Activated naive CD4-positive, alpha-beta T cell treated with anti-CD3 and anti-CD28 coated beads for 36 hours (primary cell): ENCODE data around the gene MAMDC2. TPM values are rescaled to one million over a fixed set of nuclear protein-coding genes. Genes with fewer than 3 reads are reported as not detected.

Experiments used
- CTCF ChIA-PET: fragments of 350-600 bp; sonication (Branson Sonifier 250); formaldehyde crosslinking; loops from one replicate; lab custom pipeline; 2021; ENCODE audit warnings: antibody characterized with exemption; lab: Charles Lee
- DNase-seq: peaks from one replicate; pipeline ENCODE4 v3.0.0-alpha.2; 2020
- H3K27ac Mint-ChIP-seq: one replicate; pipeline ENCODE4 v1.8.0; 2021; ENCODE audit warnings: mild to moderate bottlenecking, mixed read lengths
- H3K27me3 Mint-ChIP-seq: one replicate; pipeline ENCODE4 v1.8.0; 2021; ENCODE audit warnings: low read depth, mixed read lengths
- H3K36me3 Mint-ChIP-seq: one replicate; pipeline ENCODE4 v1.8.0; 2021; ENCODE audit warnings: low read depth, mixed read lengths
- H3K4me1 Mint-ChIP-seq: one replicate; pipeline ENCODE4 v1.8.0; 2021; ENCODE audit warnings: low read depth, mixed read lengths
- H3K4me3 Mint-ChIP-seq: one replicate; pipeline ENCODE4 v1.8.0; 2021; ENCODE audit warnings: mild to moderate bottlenecking, moderate library complexity, mixed read lengths
- H3K9me3 Mint-ChIP-seq: one replicate; pipeline ENCODE4 v1.8.0; 2021; ENCODE audit warnings: mixed read lengths
- intact Hi-C: fragments of 100-400 bp; cut with micrococcal nuclease; formaldehyde crosslinking; loops from one replicate; pipeline ENCODE4 v1.15.1; 2023
- total RNA-seq, 2 experiments: library from RNA; stranded (reverse); gene quantifications; one replicate each; pipeline ENCODE4 v1.2.3, GENCODE V29; 2021

The MAMDC2 gene
- total RNA-seq, 2 experiments from 2014 or later, result not detected

- no peaks in the 10 kb centered on the region for H3K36me3 Mint-ChIP-seq
- no peak overlapping the region for H3K27ac Mint-ChIP-seq
- CTCF ChIA-PET, result interaction anchor here (1.7 kb wide), 1 partner anchor 140 kb away, joined by 4 read pairs; no protein-coding TSS in a partner anchor
- no peak for DNase-seq
- H3K9me3 Mint-ChIP-seq, result peaks cover 2% of the 10 kb centered on the region
- intact Hi-C loops, result loop anchor here (10.0 kb wide), 4 partner anchors 415 to 1665 kb away; partner anchors contain the start of genes ABHD17B, APBA1 and C9orf85
- H3K4me3 Mint-ChIP-seq, result no peak overlapping the region
- no peaks in the 10 kb centered on the region for H3K27me3 Mint-ChIP-seq
- H3K4me1 Mint-ChIP-seq, result no peaks in the 10 kb centered on the region
Measured at GRCh38 chr9:70250221-70250620, 206.6 kb downstream of the MAMDC2 start.

- no peaks in the 10 kb centered on the region for H3K27me3 Mint-ChIP-seq
- CTCF ChIA-PET, result interaction anchor here (0.6 kb wide), 1 partner anchor 69 kb away, joined by 3 read pairs; no protein-coding TSS in a partner anchor
- H3K36me3 Mint-ChIP-seq, result peaks cover 9% of the 10 kb centered on the region
- peaks cover 34% of the 10 kb centered on the region for H3K4me1 Mint-ChIP-seq
- DNase-seq, result no peak
- intact Hi-C loops, result loop anchor here (5.0 to 10.0 kb wide), 5 partner anchors 137 to 1659 kb away; partner anchors contain the start of genes ABHD17B, APBA1 and C9orf85
- H3K27ac Mint-ChIP-seq, result no peak overlapping the region
- H3K4me3 Mint-ChIP-seq, result no peak overlapping the region
- no peaks in the 10 kb centered on the region for H3K9me3 Mint-ChIP-seq
Measured at GRCh38 chr9:70255486-70255885, 211.8 kb downstream of the MAMDC2 start.

DNA sequence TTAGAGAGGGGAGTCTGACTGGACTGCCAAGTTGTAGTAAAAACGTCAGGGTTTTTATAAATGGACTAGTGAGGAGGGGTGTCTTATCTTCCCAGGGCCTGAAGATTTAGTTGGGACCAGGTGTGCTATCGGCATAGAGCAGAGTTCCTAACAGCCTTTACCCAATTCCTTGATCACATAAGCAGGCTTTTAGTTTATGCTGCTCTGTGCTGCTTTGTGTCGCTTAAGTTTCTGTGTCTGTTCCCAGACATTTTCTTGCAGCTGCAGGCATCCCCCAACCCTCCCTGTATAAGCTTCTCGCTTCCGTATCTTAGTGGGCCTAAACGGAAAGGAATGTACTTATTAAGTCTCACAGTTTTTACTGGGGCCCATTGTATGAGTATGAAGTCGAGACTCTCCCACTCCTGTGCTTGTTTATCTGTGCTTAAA is 212.5 kb downstream of the MAMDC2 start:
- H3K27ac Mint-ChIP-seq, result no peak overlapping the region

GRCh38 chr9:70257502-70257901 is 213.9 kb downstream of the MAMDC2 start:
- CTCF ChIA-PET, result interaction anchor here (1.2 to 1.4 kb wide), 2 partner anchors 146 to 345 kb away, joined by 4 read pairs; no protein-coding TSS in a partner anchor
- H3K9me3 Mint-ChIP-seq, result no peaks in the 10 kb centered on the region
- peak overlapping the region; percentile 55 for H3K27ac Mint-ChIP-seq
- no peaks in the 10 kb centered on the region for H3K27me3 Mint-ChIP-seq
- intact Hi-C loops, result loop anchor here (5.0 to 10.0 kb wide), 5 partner anchors 135 to 1657 kb away; partner anchors contain the start of genes ABHD17B, APBA1 and C9orf85
- H3K4me3 Mint-ChIP-seq, result peak overlapping the region; percentile 92
- H3K4me1 Mint-ChIP-seq, result peaks cover 55% of the 10 kb centered on the region
- no peak for DNase-seq
- peaks cover 28% of the 10 kb centered on the region for H3K36me3 Mint-ChIP-seq

More for the DNA sequence above, 212.5 kb downstream of the MAMDC2 start:
- Mint-ChIP-seq H3K27me3 (no peaks in the 10 kb centered on the region), H3K4me3 (no peak overlapping the region), H3K9me3 (no peaks in the 10 kb centered on the region), H3K36me3 (peaks cover 16% of the 10 kb centered on the region), H3K4me1 (peaks cover 41% of the 10 kb centered on the region)
- CTCF ChIA-PET, result no interaction called here
- no peak for DNase-seq
- intact Hi-C loops, result loop anchor here (5.0 to 10.0 kb wide), 5 partner anchors 136 to 1659 kb away; partner anchors contain the start of genes ABHD17B, APBA1 and C9orf85

DNA sequence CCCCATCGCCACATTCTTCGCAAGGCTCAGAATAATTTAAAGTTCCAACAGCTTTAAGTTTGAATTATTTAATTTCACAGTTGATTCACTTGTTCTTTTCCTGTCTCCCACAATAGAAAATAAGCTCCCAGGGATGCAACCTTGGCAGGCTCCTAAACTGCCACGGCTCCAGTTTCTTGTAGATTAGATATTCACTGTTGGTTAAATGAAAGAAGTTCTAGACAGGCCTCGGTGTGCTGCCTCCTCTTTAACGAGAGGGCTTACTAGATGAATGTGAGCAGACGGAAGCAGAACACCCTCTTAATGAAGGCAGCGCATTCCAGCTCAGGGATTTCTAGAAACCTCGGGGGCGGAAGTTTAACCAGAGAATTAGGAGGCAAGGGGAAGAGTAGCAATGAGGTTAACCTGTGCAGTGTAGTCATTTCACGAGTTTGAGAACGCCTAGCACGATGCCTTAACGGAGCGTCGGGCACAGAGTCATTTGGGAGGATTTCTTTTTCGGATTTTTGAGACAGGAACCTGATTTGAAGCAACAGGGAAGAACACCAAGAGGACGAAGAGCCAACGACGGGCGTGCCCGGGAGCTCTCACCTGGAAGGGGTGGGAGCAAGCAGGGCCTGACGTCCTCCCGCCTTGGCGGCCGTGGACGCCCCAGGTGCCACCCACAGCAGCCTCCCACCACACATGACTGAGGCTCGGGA is 214.5 kb downstream of the MAMDC2 start:
- H3K4me1 Mint-ChIP-seq, result peaks cover 61% of the 10 kb centered on the region
- H3K36me3 Mint-ChIP-seq, result peaks cover 31% of the 10 kb centered on the region
- H3K27ac Mint-ChIP-seq, result peak overlapping the region; percentile 96
- peak overlapping the region; percentile 92 for H3K4me3 Mint-ChIP-seq
- CTCF ChIA-PET, result interaction anchor here (1.2 to 1.4 kb wide), 2 partner anchors 147 to 344 kb away, joined by 4 read pairs; no protein-coding TSS in a partner anchor
- DNase-seq, result peak; percentile 74
- no peaks in the 10 kb centered on the region for H3K9me3 Mint-ChIP-seq
- intact Hi-C loops, result loop anchor here (1.0 to 10.0 kb wide), 14 partner anchors 134 to 1657 kb away; partner anchors contain the start of genes ABHD17B, APBA1, C9orf85 and KLF9
- H3K27me3 Mint-ChIP-seq, result no peaks in the 10 kb centered on the region

DNA sequence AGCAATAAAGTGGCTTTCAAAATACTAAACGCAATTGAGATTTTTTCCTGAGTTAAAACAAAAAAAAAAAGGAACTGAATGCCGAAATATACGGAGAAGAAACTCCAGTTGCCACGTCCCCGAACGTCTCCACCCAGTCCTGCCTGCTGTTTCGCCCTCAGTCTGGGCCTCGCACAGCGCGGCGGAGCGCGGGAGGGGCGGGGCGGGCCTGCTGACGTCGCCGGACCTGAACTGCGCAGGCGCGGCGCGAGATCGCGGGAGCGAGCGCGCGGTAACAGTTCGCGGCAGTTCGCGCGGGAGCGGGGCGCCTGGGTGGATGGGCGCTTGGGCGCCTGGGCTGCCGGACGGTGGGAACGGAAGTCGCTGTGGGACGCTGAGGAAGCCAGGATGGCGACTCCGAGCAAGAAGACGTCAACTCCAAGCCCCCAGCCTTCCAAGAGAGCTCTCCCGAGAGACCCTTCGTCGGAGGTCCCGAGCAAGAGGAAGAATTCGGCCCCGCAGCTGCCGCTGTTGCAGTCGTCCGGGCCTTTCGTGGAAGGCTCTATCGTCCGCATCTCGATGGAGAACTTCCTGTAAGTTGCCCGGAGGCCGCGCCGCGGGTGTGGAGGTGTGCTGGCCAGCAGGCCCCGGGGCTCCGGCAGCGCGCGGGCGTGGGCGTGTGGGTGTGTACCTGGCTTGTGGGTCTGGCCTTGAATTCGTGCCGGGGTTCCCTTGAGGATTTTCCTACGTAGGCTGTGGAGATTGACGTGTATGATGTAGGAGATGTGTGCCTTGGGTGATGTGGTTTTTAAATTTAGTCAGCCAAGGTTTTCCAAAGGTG is 215.3 kb downstream of the MAMDC2 start, which contains the start of gene SMC5:
TSS of gene SMC5 (plus strand) at position 287 of the 820 bp plus-strand sequence. CDS start at position 388, 101 bp downstream.
- no peaks in the 10 kb centered on the region for H3K27me3 Mint-ChIP-seq
- peaks cover 61% of the 10 kb centered on the region for H3K4me1 Mint-ChIP-seq
- peaks cover 31% of the 10 kb centered on the region for H3K36me3 Mint-ChIP-seq
- H3K4me3 Mint-ChIP-seq, result peak within 1 kb of the TSS; percentile 92
- peak within 1 kb of the TSS; percentile 96 for H3K27ac Mint-ChIP-seq
- no peaks in the 10 kb centered on the region for H3K9me3 Mint-ChIP-seq
- CTCF ChIA-PET, result no interaction called here
- DNase-seq, result peak; percentile 85
- intact Hi-C loops, result loop anchor here (1.0 to 10.0 kb wide), 14 partner anchors 133 to 1656 kb away; partner anchors contain the start of genes ABHD17B, APBA1, C9orf85 and KLF9

DNA sequence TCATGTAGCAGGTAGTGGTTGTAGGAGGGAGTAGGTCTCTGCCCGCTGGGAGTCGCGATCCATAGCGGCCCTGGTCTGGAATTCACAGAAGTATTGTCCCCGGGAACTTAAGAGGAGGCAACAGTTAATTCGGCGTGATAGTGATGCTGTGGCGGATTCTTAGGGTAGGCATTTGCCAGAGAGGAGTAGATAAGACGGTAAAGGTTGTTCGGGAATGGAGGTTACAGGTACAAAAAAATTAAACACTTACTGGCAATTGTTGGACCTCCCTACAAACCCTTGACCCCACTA is 215.8 kb downstream of the MAMDC2 start:
- no peaks in the 10 kb centered on the region for H3K27me3 Mint-ChIP-seq
- no peaks in the 10 kb centered on the region for H3K9me3 Mint-ChIP-seq
- H3K4me1 Mint-ChIP-seq, result peaks cover 61% of the 10 kb centered on the region
- peak overlapping the region; percentile 96 for H3K27ac Mint-ChIP-seq
- H3K4me3 Mint-ChIP-seq, result peak overlapping the region; percentile 92
- CTCF ChIA-PET, result interaction anchor here (0.6 kb wide), 1 partner anchor 119 kb away, joined by 3 read pairs; no protein-coding TSS in a partner anchor
- DNase-seq, result no peak
- H3K36me3 Mint-ChIP-seq, result peaks cover 32% of the 10 kb centered on the region
- intact Hi-C loops, result loop anchor here (2.0 to 10.0 kb wide), 6 partner anchors 133 to 1655 kb away; partner anchors contain the start of genes ABHD17B, APBA1 and C9orf85

GRCh38 chr9:70260007-70260443 is 216.4 kb downstream of the MAMDC2 start:
- DNase-seq, result no peak
- CTCF ChIA-PET, result interaction anchor here (0.6 kb wide), 1 partner anchor 119 kb away, joined by 3 read pairs; no protein-coding TSS in a partner anchor
- Mint-ChIP-seq H3K4me1 (peaks cover 64% of the 10 kb centered on the region), H3K27me3 (no peaks in the 10 kb centered on the region), H3K27ac (peak overlapping the region; percentile 96), H3K4me3 (peak overlapping the region; percentile 92), H3K9me3 (no peaks in the 10 kb centered on the region), H3K36me3 (peaks cover 37% of the 10 kb centered on the region)
- intact Hi-C loops, result loop anchor here (2.0 kb wide), 1 partner anchor 17 kb away; no protein-coding TSS in a partner anchor

- H3K27me3 Mint-ChIP-seq, result no peaks in the 10 kb centered on the region
- no peak overlapping the region for H3K27ac Mint-ChIP-seq
- CTCF ChIA-PET, result no interaction called here
- intact Hi-C loops, result loop anchor here (2.0 kb wide), 1 partner anchor 16 kb away; no protein-coding TSS in a partner anchor
- H3K9me3 Mint-ChIP-seq, result no peaks in the 10 kb centered on the region
- H3K36me3 Mint-ChIP-seq, result peaks cover 41% of the 10 kb centered on the region
- DNase-seq, result no peak
- H3K4me3 Mint-ChIP-seq, result peak overlapping the region; percentile 92
- peaks cover 63% of the 10 kb centered on the region for H3K4me1 Mint-ChIP-seq
Measured at GRCh38 chr9:70260606-70261005, 217.0 kb downstream of the MAMDC2 start.

DNA sequence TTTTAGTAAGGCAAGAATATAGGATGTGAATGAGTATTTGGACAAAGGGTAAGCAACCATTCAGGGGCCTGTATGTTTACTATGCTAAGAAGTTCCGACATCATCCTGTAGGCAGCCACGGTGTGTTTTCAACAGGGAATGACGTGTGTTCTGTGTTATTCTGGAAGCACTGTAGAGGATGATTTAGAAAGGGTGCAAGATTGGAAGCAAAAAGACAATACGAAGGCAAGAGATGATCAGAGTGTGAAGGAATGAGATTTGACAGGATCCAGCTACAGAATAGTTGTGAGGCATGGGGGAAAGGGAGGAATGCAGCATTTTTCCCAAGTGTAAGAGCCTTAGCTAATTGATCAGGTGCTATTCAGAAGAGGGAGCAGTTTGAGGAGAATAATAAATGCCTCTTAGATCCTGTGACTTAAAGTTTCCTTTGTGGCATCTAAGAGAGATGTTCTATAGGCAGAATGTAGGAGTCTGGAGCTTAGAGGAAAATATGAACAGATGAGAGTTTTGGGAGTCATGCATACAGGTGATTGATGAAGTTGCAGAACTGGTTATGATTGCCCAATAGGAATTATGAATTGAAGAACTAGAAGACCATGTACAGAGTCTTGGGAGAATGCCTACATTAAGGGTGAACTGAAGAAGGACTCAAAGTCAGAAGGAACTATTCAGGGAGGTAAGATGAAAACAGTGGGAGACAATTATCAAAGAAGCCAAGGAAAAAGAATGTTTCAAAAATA is 217.7 kb downstream of the MAMDC2 start:
- no peak for DNase-seq

DNA sequence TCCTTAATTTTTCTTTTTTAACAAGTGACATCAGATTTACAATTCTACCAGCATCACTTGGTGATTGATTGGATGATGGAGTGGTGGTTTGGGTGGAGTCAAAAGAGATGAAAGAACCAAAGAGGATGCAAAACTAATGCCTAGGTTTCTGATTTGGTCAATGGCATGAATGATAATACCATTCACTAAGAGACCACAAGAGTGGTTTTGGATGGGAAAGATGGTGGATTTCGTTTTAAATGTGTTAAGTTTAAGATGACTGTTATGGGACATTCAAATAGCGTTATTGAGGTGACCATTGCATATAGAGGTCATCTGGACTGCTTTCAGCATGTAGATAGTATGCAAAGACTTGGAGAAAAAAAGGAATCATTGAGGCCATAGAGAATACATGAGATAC is 218.7 kb downstream of the MAMDC2 start:
- no peaks in the 10 kb centered on the region for H3K9me3 Mint-ChIP-seq
- peak overlapping the region; percentile 75 for H3K27ac Mint-ChIP-seq
- peaks cover 58% of the 10 kb centered on the region for H3K4me1 Mint-ChIP-seq
- CTCF ChIA-PET, result no interaction called here
- no peaks in the 10 kb centered on the region for H3K27me3 Mint-ChIP-seq
- H3K4me3 Mint-ChIP-seq, result peak overlapping the region; percentile 5
- DNase-seq, result no peak
- peaks cover 50% of the 10 kb centered on the region for H3K36me3 Mint-ChIP-seq
- intact Hi-C loops, result no loop called here

More for the DNA sequence above, 217.7 kb downstream of the MAMDC2 start:
- peak overlapping the region; percentile 92 for H3K4me3 Mint-ChIP-seq
- peaks cover 45% of the 10 kb centered on the region for H3K36me3 Mint-ChIP-seq
- CTCF ChIA-PET, result no interaction called here
- intact Hi-C loops, result loop anchor here (2.0 kb wide), 1 partner anchor 16 kb away; no protein-coding TSS in a partner anchor
- H3K27ac Mint-ChIP-seq, result peak overlapping the region; percentile 75
- peaks cover 63% of the 10 kb centered on the region for H3K4me1 Mint-ChIP-seq
- H3K9me3 Mint-ChIP-seq, result no peaks in the 10 kb centered on the region
- H3K27me3 Mint-ChIP-seq, result no peaks in the 10 kb centered on the region
